ENCODE data around the gene METAP1.

DNA sequence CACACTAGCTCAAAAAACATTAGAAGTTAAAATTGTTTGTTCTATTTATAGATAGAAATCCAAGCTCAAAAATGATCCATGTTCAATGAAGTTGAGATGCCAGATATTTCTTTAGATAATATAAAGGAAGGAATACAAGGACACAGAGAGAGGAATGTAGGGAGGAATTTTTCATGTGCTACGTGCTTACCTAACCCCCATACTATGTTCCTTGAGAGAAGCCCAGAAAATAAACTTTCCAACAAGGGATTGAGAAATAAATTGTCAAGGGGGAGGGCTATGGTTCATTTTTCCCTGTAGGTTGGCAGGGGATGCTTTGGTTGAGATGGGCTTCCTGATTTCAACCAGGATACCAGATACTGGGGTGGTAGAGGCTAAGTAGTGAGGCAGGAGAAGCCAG lies 108.6 kb downstream of the METAP1 start:
- TF ChIP-seq, protein P1, sequence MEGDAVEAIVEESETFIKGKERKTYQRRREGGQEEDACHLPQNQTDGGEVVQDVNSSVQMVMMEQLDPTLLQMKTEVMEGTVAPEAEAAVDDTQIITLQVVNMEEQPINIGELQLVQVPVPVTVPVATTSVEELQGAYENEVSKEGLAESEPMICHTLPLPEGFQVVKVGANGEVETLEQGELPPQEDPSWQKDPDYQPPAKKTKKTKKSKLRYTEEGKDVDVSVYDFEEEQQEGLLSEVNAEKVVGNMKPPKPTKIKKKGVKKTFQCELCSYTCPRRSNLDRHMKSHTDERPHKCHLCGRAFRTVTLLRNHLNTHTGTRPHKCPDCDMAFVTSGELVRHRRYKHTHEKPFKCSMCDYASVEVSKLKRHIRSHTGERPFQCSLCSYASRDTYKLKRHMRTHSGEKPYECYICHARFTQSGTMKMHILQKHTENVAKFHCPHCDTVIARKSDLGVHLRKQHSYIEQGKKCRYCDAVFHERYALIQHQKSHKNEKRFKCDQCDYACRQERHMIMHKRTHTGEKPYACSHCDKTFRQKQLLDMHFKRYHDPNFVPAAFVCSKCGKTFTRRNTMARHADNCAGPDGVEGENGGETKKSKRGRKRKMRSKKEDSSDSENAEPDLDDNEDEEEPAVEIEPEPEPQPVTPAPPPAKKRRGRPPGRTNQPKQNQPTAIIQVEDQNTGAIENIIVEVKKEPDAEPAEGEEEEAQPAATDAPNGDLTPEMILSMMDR (IDR thresholded peaks at IDR 0.05): no peak
- no peak for TF ChIP-seq EZH2 (IDR thresholded peaks at IDR 0.05)
